Endothelial cell of umbilical vein (primary cell): ENCODE measurements around the gene RFFL.

Experiments
- CTCF ChIP-seq, 2 donors: IDR thresholded peaks; 1 replicate in 1 of 2; 2 replicates in 1 of 2; pipeline ENCODE4 v1.5.1; 2011; ENCODE audit warnings: low read length in 2 of 2, mild to moderate bottlenecking in 2 of 2, moderate library complexity in 2 of 2, control low read depth in 1 of 2, inconsistent platforms in 1 of 2, low read depth in 1 of 2; ENCODE audit not compliant: insufficient read depth in 1 of 2; ENCODE audit errors: extremely low read depth in 1 of 2
- EZH2 ChIP-seq: IDR thresholded peaks from 2 replicates; pipeline ENCODE4 v1.6.1; 2012; ENCODE audit warnings: borderline replicate concordance, low read depth, mild to moderate bottlenecking, moderate library complexity, low read length, inconsistent platforms; ENCODE audit not compliant: severe bottlenecking
- MAX ChIP-seq: IDR thresholded peaks from 2 replicates; pipeline ENCODE4 v1.6.1; 2011; ENCODE audit not compliant: insufficient read depth, insufficient read length

- TF ChIP-seq CTCF (IDR thresholded peaks at IDR 0.05; ENCODE audit: extremely low read depth in 1 of 2, insufficient read depth in 1 of 2, low read depth in 1 of 2, low read length in 2 of 2) (peak; percentile 8 to 12), MAX (no peak), EZH2 (no peak)
Measured at GRCh38 chr17:35022536-35023063, 40.9 kb downstream of the RFFL start.
